NCI-H128 (cell line): Measurements from ENCODE around the gene GTF2F1.
"Not testable (repeated sequence)": the region's sequence is repeated elsewhere in the genome, so short reads cannot be mapped to it uniquely, and the experiment has no call there.

Experiments
- DNase-seq: peaks from one replicate; lab custom pipeline; 2025; ENCODE audit not compliant: unreplicated experiment; lab: John Stamatoyannopoulos, UW

GTF2F1 gene

DNA sequence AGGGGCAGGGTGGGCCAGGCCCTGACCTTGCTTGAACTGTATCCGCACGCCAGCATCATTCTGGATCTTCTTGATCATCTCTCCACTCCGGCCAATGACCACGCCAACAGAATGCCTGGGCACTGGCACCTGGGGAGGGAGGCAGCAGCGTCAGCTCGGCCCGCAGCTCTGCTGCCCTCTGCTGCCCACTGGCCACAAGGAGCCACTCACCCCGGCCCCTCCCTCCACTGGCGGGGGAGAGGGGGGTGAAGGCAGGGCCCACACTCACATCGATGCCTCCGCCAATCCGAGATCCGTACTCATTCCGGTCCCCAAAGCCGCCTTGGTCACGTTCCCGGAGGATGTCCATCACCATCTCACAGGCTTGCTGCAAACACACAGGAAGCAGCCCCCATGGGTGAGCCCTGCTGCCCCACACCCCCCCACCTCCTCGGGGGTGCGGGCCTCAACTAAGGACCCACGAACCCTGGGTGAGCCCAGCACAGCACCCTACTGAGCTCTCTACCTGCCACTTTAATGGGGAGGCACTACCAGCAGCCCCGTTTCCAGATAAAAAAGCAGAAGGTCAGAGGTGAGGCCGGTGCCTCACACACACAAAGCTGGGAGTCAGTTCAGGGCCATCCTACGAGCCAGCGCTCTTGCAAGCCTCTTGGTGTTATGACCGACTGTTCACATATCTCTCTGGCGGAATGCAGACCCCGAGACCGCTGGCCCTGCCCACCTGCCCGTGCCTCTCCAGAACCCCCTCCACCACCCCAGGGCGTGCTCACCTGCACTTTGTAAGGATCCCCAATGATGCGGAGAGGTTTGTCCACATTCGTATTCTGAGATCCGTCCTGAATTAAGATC, 25.0 kb upstream of the GTF2F1 start:
- DNase-seq: no peak

DNA sequence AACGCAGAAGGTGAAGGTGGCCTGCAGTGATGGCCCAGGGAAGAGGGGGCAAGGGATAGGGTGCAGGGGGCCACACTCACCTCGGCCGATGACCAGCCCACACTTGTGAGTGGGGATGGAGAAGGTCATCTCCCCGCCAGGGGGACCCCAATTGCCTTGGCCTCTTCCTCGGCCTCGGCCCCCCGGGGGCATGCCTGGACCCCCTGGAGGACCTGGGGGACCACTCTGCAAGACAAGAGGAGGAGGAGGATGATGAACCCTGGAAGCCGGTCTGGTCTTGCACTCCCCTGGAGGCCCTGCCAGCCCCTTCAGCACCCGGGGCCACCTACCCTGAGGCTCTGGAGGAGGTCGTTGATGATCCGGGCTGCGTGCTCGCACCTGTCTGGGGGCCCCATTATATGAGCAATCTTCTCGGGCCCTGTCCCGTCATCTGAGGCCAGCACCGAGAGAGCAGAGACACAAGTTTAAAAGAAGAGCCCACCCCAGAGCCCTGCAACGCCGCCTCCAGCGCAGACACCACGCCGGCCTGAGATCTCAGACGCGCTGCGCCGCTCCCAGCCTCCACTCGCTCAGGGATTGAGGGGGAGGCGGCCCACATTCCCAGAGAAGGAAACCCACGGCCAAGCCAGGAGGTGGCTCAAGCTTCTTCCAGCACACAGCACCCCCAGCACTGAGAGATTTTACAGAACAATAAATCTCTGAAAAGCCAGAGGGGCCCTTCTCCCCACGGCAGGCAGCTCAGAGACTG, 23.9 kb upstream of the GTF2F1 start:
- DNase-seq: no peak

DNA sequence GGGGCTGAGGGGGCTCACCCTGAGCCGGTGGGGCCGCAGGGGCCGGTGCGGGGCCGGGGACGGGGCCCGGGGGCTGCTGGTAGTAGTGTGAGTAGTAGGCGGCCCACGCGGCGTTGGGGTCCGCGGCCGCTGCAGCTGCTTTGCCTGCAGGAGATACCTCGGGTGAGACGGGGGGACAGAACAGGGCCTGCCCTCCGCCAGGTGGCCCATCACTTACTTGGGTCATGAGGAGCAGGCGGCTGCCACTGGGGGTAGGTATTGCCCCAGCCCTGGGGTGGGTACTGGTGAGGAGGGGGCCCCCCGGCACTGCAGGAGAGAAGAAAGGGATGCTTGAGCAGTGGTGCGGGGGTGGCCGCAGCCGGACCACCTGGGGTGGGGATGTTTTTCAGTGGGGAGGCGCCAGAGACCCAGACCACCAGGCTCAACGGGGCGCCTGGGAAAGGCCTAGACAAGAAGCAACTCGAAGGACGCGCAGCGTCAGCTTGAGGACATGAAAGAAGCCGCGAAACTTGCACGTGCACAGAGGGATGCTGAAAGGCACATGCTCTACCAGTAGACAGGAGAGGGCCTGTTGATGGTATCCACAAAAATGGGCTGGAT, 22.7 kb upstream of the GTF2F1 start:
- no peak for DNase-seq

DNA sequence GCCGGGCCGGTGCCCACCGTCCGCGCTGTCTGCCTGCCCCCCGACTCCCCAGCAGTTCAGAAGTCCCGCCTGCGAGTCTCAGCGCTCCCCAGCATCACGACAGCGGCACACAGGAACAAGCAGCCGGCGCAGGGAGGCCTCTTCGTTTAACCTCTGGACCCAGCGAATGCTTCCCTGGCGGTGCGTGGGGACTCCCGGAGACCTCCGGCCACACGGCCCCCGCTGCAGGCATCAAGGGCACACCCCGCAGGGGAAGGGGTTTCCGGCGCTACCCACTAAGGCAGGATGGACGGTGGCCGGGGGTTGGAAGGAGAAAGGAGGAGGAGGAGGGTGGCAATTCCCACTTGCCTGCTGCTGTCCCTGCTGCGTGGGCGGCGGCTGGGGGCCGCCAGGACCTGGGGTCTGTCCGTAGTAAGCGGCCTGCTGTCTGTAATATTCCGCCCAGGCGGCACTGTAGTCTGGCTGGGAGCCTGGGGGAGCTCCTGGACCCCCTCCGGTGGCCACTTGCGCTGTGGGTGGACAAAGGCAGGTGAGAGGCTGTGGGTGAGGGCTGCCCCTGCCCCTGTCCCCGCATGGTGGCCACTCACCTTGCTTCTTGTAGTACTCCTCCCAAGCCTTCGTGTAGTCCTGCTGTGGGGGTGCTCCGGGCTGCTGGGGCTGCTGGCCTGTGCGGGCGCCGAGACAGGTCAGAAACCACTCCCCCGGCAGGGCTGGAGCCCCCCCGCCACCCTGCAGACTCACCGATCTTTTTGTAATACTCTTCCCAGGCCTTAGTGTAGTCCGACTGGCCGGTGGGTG, 22.0 kb upstream of the GTF2F1 start:
- no peak for DNase-seq

DNA sequence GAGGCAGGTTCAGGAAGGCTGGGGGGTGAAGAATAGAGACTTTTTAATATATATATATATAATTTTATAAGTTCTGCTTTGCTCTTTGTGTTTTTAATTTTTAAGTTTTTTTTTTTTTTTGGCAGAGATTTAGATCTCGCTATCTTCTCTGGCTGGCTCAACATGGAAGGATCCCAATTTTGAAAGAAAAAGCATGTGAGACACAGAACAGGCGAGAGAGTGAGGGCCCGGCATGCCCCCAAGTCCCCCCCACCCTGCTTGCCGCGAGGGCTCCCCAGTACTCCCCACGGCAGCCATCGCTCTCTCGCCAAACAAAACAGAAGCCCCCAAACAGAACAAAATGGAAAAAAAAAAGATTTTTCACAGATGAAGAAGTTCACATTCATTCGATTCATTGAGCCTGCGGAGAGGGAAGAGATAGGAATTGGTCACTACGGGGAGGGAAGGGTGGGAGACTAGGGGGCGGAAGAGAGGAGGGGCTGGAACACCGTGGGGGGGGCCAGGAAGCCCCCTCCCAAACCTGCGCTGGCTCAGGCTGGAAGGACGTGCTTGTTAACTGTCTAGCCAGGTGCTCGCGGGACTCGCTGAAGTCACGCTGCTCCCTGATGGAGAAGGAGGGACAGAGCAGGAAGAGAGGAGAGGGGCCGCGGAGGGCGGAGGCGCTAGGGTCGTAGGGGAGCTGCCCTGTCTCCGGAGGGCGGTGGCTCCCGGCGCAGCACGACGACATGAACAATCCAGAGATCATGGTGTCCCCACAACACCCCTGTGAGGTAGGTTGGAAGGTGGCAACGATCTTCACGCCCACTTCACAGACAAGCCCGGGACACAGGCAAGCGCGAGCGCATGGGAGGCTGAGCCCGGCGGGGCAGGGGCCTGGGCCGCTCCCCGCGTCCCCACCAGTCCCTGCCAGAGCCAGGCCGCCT, 21.0 kb upstream of the GTF2F1 start:
- DNase-seq: no peak

DNA sequence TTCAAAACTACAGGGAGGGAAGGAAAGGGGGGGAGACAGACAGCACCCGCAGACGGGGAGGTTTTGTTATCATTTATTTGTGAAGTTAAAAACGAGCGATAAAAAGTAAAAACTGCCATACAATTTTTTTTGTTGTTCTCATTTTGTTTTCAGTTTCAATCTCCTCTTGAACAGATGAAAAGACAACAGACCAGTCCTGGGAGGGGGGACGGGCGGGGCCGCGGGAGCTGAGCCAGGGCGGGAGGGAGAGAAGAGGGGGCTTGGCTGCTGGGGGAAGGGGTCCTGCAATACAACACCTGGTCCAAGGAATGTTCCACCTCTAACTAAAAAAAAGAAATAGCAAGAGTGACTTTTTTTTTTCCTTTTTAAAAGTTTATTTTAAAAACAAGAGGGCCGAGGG, 20.3 kb upstream of the GTF2F1 start:
- DNase-seq: no peak

DNA sequence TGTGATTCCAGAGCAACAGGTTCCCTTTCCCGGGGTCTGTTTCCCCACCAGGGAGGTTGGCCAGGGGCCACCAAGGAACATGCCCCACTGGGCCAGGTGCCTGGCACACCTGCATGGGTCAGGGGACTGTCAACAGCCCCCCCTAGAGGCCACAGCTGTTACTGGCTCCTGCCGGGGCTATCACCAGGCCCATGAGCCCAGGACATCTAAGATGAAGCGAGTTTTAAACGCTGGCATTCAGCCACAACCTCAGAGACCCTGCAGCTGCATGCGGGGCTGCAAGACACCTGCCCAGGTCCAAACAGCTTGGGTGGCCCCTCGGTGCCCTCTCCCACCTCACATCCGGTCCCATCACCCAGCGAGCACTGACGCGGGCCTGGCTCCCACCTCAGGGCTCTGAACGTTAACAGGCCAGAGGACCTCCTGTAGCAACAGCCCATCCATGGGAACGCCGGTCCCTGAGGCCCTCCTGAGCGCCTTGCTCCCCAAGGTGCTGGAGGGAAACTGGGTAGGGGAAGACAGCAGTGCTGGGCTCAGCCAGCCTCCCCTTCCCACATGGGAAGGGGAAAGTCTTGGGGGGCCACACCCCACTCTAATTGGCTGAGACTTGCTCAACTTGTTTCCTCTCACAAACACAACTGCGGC, 19.6 kb upstream of the GTF2F1 start:
- DNase-seq: no peak

DNA sequence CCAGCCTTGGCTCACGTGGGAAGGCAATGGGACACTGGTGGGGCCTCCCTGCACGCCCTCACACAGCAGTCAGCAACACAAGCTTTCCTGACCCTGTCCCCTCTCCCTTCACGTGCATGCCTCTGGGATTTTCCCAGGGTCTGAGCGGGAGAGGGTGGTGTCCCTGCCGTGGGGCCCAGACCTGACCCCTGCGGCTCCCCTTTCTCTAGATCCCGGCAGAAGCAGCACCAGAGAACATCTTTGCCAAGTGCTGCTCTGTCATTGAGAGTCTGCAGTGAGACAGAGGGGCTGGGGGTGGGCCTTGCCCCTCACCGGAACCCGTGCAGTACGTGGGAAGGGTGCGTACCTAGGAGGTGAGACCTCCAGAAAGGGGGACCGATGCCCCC, 19.1 kb upstream of the GTF2F1 start:
- no peak for DNase-seq

DNA sequence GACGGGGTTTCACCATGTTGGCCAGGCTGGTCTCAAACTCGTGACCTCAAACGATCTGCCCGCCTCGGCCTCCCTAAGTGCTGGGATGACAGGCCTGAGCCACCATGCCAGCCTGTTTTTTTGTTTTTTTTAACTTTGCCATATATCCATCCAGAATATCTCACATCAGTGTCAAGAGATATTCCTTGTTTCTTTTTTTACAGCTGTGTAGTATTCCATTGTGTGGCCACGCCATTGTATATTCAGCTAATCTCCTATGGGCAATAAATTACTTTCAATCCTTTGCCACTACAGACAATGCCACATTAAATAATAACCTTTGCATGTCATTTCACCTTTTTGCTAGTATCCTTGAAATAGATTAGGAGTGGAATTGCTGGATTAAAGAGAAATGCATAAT, 16.4 kb upstream of the GTF2F1 start:
- no peak for DNase-seq

DNA sequence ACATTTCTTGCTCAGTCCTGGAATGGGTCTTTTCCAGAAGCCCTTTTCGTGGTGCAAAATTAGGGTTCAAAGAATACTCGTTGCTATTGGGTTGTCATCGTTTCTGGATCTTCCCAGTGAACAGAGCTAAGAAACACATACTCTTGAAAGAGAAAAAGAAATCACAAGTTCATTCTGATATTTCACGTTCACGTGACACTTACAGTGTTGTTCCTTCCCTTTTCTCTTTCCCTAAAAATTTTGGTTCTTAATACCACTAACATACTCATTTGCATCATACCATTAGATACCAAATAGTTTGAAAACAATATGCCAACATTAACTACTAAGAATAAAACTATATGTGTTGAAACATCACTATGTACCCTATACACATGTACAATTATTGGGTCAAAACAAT, 13.4 kb upstream of the GTF2F1 start:
- no peak for DNase-seq

DNA sequence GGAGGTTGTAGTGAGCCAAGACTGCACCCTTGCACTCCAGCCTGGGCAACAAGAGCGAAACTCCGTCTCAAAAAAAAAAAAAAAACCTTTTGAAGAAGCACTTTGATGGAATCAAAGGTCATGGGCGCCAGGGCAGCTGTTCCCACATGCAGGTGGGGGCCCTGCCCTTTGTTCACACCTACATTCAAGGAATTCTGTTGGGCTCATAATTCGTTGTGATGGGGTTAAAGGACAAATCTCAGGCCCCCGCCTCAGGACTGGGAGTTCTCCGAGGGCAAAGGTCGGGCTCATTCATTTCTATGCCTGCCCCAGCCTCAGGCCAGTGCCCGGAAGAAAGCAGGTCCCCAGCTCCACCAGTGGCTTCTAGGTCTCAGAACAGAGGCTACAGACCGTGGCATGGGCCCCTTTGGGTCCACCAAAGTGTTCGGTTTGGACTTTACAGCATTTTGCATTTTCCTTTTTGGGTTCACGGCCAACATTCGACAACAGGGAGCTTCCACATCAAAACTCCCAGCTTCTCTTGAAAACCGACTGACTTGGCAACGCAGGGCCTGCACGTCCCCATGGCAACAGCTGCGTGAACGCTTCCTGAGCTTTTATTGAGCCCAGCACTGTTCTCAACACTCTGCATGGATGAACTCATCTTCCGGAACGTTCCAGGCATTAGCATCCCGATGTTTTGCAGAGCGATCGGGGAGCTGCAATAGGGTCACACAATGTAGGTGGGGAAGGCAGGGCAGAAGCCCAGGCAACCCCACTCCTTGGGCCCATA, 10.1 kb upstream of the GTF2F1 start:
- no peak for DNase-seq

DNA sequence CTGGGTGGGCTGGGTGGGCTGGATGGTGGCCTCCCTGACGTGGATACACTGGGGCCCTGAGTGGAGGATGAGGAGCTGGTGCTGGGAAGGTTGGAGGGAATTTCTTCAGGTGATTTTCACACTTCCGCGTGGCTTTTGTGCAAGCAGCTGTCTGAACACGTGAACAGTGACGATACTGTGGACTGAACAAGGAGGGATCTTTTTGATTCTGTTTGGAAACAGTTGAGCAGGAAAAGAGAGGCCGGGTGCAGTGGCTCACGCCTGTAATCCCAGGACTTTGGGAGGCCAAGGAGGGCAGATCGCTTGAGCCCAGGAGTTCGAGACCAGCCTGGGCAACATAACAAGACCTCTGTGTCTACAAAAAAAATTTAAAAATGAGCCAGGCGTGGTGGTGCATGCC, 9.1 kb upstream of the GTF2F1 start:
- DNase-seq: no peak

DNA sequence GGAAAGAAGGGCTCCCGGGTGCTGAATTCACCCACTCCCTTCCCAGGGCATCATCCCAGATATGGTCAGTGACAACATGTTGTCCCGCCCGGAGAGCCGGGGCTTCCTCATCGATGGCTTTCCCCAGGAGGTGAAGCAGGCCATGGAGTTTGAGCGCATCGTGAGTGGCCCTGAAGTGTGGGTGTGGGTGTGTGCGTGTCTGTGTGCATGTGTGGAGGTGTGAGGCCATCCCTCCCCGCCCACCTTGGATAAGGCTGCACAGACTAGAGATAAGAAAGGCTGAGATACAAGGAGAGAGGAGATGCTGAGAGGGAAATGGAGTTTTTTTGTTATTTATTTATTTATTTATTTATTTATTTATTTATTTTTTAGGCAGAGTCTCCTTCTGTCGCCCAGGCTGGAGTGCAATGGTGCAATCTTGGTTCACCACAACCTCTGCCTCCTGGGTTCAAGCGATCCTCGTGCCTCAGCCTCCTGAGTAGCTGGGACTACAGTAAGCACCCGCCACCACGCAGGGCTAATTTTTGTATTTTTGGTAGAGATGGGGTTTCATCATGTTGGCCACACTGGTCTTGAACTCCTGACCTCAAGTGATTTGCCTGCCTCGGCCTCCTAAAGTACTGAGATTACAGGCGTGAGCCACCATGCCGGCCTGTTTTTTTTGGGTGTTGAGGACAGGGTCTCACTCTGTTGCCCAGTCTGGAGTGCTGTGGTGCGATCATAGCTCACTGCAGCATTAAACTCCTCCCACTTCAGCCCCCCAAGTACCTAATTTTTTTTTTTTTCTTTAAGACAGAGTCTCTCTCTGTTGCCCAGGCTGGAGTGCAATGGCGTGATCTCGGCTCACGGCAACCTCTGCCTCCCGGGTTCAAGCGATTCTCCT, 7.3 kb upstream of the GTF2F1 start:
- not testable (repeated sequence) for DNase-seq

DNA sequence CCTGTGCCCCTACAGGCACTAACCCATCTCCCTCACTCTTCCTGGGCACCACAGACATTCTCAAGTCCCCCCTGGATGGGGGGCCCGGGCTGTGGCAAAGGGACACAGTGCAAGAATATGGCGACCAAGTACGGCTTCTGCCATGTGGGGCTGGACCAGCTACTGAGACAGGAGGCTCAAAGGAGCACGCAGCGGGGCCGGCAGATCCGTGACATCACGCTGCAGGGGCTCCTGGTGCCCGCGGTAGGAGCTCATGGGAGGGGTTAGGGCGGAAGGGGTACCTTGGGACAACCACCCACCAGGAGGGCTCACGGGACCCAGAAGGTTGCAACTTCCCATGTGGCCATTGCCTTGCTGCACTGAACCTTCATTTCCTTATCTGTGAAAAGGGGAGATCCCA, 3.3 kb upstream of the GTF2F1 start:
- no peak for DNase-seq

DNA sequence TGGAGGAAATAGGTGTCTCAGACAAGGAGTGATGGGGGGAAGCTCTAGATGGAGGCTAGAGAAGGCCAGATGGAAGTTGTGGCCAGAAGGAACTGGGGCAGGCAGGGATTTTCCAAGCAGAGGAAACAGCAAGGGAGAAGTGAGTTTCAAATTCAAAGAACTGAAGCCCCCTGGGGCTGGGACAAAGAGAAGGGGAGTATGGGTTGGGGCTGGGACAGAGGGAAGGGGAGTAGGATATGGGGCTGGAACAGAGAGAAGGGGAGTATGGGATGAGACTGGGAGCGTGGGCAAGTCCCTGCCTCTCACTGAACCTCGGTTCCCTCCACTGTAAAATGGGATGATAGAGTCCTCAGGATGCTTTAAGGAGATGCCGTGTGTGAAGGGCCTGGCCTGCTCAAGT, 1.9 kb upstream of the GTF2F1 start:
- DNase-seq: no peak

DNA sequence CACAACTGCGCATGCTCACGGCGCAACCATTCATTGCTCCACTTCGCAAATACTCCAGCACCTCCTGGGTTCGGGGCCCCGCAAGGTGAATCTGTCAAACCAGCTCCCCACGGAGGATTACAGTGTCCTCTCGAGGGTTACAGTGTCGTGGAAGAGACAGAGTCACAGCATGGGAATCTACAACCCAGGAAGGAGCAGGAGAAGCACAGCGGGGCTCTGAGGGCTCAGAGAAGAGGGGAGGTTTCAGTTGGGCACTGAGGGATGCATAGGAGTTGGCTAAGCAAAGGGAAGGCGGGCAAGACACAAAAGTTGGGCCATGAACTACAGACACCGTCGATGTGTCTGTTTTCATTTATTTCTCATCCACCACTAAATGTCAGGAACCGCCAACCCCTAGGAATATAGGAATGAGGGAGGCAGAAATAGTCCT, 1.0 kb upstream of the GTF2F1 start:
- DNase-seq: peak; percentile 57

DNA sequence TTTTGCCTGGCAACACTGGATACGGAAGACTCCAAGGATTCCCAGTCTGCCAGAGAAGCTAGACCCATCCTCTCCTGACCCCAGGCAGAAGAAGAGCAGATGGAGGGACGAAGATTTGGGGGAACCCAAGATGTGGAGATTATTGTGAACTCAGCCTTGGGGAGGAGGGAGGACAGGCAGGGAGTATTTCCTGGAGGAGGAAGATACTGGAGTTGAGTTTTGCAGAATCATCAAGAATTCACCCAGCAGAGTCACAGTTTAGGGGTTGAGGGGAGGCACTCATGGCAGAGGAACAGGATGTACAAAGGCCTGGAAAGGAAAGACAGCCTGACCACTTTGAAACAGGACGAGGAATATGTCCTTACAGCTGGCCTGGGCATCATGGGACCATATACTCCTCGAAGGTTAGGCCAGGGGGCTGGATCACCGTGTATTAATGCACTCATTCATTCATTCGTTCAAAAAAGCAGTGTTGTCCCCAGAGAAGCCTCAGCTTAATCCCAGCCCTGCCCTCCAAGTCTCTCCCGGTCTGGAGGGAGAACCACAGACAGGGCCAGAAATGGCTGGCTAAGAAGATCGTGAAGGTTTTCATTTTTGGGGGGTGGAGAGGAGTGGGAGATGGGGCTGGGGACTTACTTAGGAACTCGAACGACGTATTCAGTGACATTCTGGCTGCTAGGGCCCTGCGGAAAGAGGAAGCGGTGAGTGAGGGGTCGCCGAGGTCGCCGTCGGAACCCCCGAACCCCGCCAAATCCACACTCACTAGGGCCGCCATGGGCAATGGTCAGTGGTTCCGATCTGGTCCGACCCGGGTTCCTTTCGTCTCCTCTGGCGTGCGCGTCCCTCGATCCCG, 517 bp downstream of the GTF2F1 start:
- no peak for DNase-seq
